ENCODE data around the gene SLC6A13.

DNA sequence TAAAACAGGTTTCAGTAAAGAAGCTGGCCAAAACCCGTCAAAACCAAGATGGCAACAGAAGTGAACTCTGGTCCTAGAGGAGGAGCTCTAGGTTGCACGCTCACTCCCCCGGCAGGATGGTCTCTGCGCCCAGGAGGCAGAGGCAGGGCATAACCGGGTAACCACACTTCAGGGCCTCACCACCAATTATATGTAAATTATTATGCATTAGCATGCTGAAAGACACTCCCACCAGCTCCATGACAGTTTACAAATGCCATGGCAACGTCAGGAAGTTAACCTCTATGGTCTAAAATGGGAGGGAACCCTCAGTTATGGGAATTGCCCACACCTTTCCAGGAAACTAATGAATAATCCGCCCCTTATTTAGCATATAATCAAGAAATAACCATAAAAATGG lies 28.6 kb downstream of the SLC6A13 start:
- TF ChIP-seq, protein P1, sequence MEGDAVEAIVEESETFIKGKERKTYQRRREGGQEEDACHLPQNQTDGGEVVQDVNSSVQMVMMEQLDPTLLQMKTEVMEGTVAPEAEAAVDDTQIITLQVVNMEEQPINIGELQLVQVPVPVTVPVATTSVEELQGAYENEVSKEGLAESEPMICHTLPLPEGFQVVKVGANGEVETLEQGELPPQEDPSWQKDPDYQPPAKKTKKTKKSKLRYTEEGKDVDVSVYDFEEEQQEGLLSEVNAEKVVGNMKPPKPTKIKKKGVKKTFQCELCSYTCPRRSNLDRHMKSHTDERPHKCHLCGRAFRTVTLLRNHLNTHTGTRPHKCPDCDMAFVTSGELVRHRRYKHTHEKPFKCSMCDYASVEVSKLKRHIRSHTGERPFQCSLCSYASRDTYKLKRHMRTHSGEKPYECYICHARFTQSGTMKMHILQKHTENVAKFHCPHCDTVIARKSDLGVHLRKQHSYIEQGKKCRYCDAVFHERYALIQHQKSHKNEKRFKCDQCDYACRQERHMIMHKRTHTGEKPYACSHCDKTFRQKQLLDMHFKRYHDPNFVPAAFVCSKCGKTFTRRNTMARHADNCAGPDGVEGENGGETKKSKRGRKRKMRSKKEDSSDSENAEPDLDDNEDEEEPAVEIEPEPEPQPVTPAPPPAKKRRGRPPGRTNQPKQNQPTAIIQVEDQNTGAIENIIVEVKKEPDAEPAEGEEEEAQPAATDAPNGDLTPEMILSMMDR (IDR thresholded peaks at IDR 0.05; ENCODE audit: extremely low read depth in 1 of 2, insufficient read depth in 1 of 2, low read depth in 1 of 2, low read length in 2 of 2) = no peak
- TF ChIP-seq, protein P2, sequence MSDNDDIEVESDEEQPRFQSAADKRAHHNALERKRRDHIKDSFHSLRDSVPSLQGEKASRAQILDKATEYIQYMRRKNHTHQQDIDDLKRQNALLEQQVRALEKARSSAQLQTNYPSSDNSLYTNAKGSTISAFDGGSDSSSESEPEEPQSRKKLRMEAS (IDR thresholded peaks at IDR 0.05; ENCODE audit: insufficient read depth, insufficient read length) = no peak
- TF ChIP-seq POLR2AphosphoS5 (IDR thresholded peaks at IDR 0.05; ENCODE audit: insufficient read depth, low read depth, low read length) = no peak
- TF ChIP-seq POLR2A (IDR thresholded peaks at IDR 0.05; ENCODE audit: low read depth, low read length) = no peak
- TF ChIP-seq EZH2 (IDR thresholded peaks at IDR 0.05; ENCODE audit: borderline replicate concordance, low read depth, low read length, severe bottlenecking) = no peak
- no peak for TF ChIP-seq MYC (IDR thresholded peaks at IDR 0.05; ENCODE audit: low read depth, low read length)
- no peak for TF ChIP-seq GATA2 (IDR thresholded peaks at IDR 0.05; ENCODE audit: insufficient read depth, insufficient read length, low read depth, low read length)
- TF ChIP-seq FOS (IDR thresholded peaks at IDR 0.05; ENCODE audit: borderline replicate concordance, insufficient read depth, low read length) = no peak
- TF ChIP-seq JUN (IDR thresholded peaks at IDR 0.05; ENCODE audit: borderline replicate concordance, insufficient read depth, insufficient read length, low read depth) = no peak

Data from endothelial cell of umbilical vein (primary cell).